Suppressor macrophage treated with lipopolysaccharide for 4 hours (primary cell): ENCODE data around the gene FLRT1.
"Not testable (repeated sequence)": the region's sequence is repeated elsewhere in the genome, so short reads cannot be mapped to it uniquely, and the experiment has no call there.

Experiments
- DNase-seq: peaks from one replicate; pipeline ENCODE4 v3.0.0-alpha.2; 2020

FLRT1 gene

GRCh38 chr11:64027651-64028397 is 7.9 kb upstream of the FLRT1 start:
- peak; percentile 34 for DNase-seq

- no peak for DNase-seq
Observed at GRCh38 chr11:64028398-64029115, 7.2 kb upstream of the FLRT1 start.

GRCh38 chr11:64029773-64030172 is 6.0 kb upstream of the FLRT1 start:
- no peak for DNase-seq

- DNase-seq, result no peak
Observed at GRCh38 chr11:64031001-64031400, 4.7 kb upstream of the FLRT1 start.

- DNase-seq, result no peak
Observed at GRCh38 chr11:64032050-64032449, 3.7 kb upstream of the FLRT1 start.

- no peak for DNase-seq
Observed at GRCh38 chr11:64034411-64034811, 1.3 kb upstream of the FLRT1 start.

GRCh38 chr11:64035081-64035524 is 628 bp upstream of the FLRT1 start:
- no peak for DNase-seq

- DNase-seq, result peak; percentile 27
Observed at GRCh38 chr11:64036087-64037026, 626 bp downstream of the FLRT1 start.

- DNase-seq, result no peak
Observed at GRCh38 chr11:64037027-64037634, 1.4 kb downstream of the FLRT1 start.

GRCh38 chr11:64038500-64038899 is 2.8 kb downstream of the FLRT1 start:
- DNase-seq, result no peak

- DNase-seq, result no peak
Observed at GRCh38 chr11:64039012-64039665, 3.4 kb downstream of the FLRT1 start.

- no peak for DNase-seq
Observed at GRCh38 chr11:64040684-64041322, 5.1 kb downstream of the FLRT1 start.

- DNase-seq, result no peak
Observed at GRCh38 chr11:64041846-64042245, 6.1 kb downstream of the FLRT1 start.

GRCh38 chr11:64042301-64042700 is 6.6 kb downstream of the FLRT1 start:
- no peak for DNase-seq

- no peak for DNase-seq
Observed at GRCh38 chr11:64043545-64043944, 7.8 kb downstream of the FLRT1 start.

- no peak for DNase-seq
Observed at GRCh38 chr11:64044730-64045393, 9.1 kb downstream of the FLRT1 start.

- no peak for DNase-seq
Observed at GRCh38 chr11:64045700-64046099, 10.0 kb downstream of the FLRT1 start.

- DNase-seq, result not testable (repeated sequence)
Observed at GRCh38 chr11:64047373-64047772, 11.6 kb downstream of the FLRT1 start.

GRCh38 chr11:64048042-64048854 is 12.5 kb downstream of the FLRT1 start:
- no peak for DNase-seq

- DNase-seq, result no peak
Observed at GRCh38 chr11:64049509-64049908, 13.8 kb downstream of the FLRT1 start.
